ENCODE measurements around the gene PTPRM.

PTPRM gene

GRCh38 chr18:7927119-7927518 is 360.0 kb downstream of the PTPRM start:
- Histone ChIP-seq H3K9ac (ENCODE audit: low read length) (no peak overlapping the region), H3K4me2 (ENCODE audit: low read depth, low read length, poor library complexity, severe bottlenecking) (no peak overlapping the region)

GRCh38 chr18:7931763-7932162 is 364.6 kb downstream of the PTPRM start:
- Histone ChIP-seq H3K9ac (ENCODE audit: low read length) (no peak overlapping the region), H3K4me2 (ENCODE audit: low read depth, low read length, poor library complexity, severe bottlenecking) (no peak overlapping the region), H3K27ac (ENCODE audit: low read depth, low read length) (no peak overlapping the region), H3K36me3 (ENCODE audit: low read length) (no peaks in the 10 kb centered on the region), H3K9me3 (ENCODE audit: insufficient read depth, low read length) (no peaks in the 10 kb centered on the region), H4K20me1 (ENCODE audit: low read depth, low read length) (no peaks in the 10 kb centered on the region), H3F3A (ENCODE audit: insufficient read depth) (no peaks in the 10 kb centered on the region), H3K4me3 (ENCODE audit: insufficient read depth, low read length, poor library complexity, severe bottlenecking) (no peak overlapping the region), H2AFZ (ENCODE audit: low read depth, low read length, severe bottlenecking) (no peak overlapping the region), H3K79me2 (ENCODE audit: insufficient read depth, low read length) (no peaks in the 10 kb centered on the region), H3K27me3 (ENCODE audit: low read length) (no peaks in the 10 kb centered on the region), H3K9me2 (replicated peaks; ENCODE audit: insufficient read depth, low read length) (no peaks in the 10 kb centered on the region)
- TF ChIP-seq, protein P1, sequence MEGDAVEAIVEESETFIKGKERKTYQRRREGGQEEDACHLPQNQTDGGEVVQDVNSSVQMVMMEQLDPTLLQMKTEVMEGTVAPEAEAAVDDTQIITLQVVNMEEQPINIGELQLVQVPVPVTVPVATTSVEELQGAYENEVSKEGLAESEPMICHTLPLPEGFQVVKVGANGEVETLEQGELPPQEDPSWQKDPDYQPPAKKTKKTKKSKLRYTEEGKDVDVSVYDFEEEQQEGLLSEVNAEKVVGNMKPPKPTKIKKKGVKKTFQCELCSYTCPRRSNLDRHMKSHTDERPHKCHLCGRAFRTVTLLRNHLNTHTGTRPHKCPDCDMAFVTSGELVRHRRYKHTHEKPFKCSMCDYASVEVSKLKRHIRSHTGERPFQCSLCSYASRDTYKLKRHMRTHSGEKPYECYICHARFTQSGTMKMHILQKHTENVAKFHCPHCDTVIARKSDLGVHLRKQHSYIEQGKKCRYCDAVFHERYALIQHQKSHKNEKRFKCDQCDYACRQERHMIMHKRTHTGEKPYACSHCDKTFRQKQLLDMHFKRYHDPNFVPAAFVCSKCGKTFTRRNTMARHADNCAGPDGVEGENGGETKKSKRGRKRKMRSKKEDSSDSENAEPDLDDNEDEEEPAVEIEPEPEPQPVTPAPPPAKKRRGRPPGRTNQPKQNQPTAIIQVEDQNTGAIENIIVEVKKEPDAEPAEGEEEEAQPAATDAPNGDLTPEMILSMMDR (IDR thresholded peaks at IDR 0.05; ENCODE audit: insufficient read depth, low read length, poor library complexity, severe bottlenecking): no peak
- no peak for TF ChIP-seq EZH2phosphoT487 (conservative IDR thresholded peaks at IDR 0.05; ENCODE audit: low read length)

More at GRCh38 chr18:7927119-7927518, 360.0 kb downstream of the PTPRM start:
- no peaks in the 10 kb centered on the region for H3F3A ChIP-seq (ENCODE audit: insufficient read depth)
- H3K27me3 ChIP-seq (ENCODE audit: low read length): no peaks in the 10 kb centered on the region
- no peak overlapping the region for H3K4me3 ChIP-seq (ENCODE audit: insufficient read depth, low read length, poor library complexity, severe bottlenecking)
- H3K79me2 ChIP-seq (ENCODE audit: insufficient read depth, low read length): no peaks in the 10 kb centered on the region
- H3K36me3 ChIP-seq (ENCODE audit: low read length): no peaks in the 10 kb centered on the region
- TF ChIP-seq, protein P1 (IDR thresholded peaks at IDR 0.05; ENCODE audit: insufficient read depth, low read length, poor library complexity, severe bottlenecking): no peak
- no peak for TF ChIP-seq EZH2phosphoT487 (conservative IDR thresholded peaks at IDR 0.05; ENCODE audit: low read length)
- H2AFZ ChIP-seq (ENCODE audit: low read depth, low read length, severe bottlenecking): no peak overlapping the region
- no peaks in the 10 kb centered on the region for H3K9me3 ChIP-seq (ENCODE audit: insufficient read depth, low read length)
- H4K20me1 ChIP-seq (ENCODE audit: low read depth, low read length): no peaks in the 10 kb centered on the region
- no peaks in the 10 kb centered on the region for H3K9me2 ChIP-seq (replicated peaks; ENCODE audit: insufficient read depth, low read length)
- H3K27ac ChIP-seq (ENCODE audit: low read depth, low read length): no peak overlapping the region

GRCh38 chr18:7937268-7937667 is 370.2 kb downstream of the PTPRM start:
- Histone ChIP-seq H3K27me3 (ENCODE audit: low read length) (no peaks in the 10 kb centered on the region), H3K4me3 (ENCODE audit: insufficient read depth, low read length, poor library complexity, severe bottlenecking) (no peak overlapping the region), H4K20me1 (ENCODE audit: low read depth, low read length) (no peaks in the 10 kb centered on the region), H3K79me2 (ENCODE audit: insufficient read depth, low read length) (no peaks in the 10 kb centered on the region), H3F3A (ENCODE audit: insufficient read depth) (no peaks in the 10 kb centered on the region), H3K9ac (ENCODE audit: low read length) (no peak overlapping the region), H3K9me3 (ENCODE audit: insufficient read depth, low read length) (no peaks in the 10 kb centered on the region), H3K36me3 (ENCODE audit: low read length) (no peaks in the 10 kb centered on the region), H3K4me2 (ENCODE audit: low read depth, low read length, poor library complexity, severe bottlenecking) (no peak overlapping the region), H3K9me2 (replicated peaks; ENCODE audit: insufficient read depth, low read length) (no peaks in the 10 kb centered on the region), H3K27ac (ENCODE audit: low read depth, low read length) (no peak overlapping the region), H2AFZ (ENCODE audit: low read depth, low read length, severe bottlenecking) (no peak overlapping the region)
- TF ChIP-seq, protein P1 (IDR thresholded peaks at IDR 0.05; ENCODE audit: insufficient read depth, low read length, poor library complexity, severe bottlenecking): no peak
- no peak for TF ChIP-seq EZH2phosphoT487 (conservative IDR thresholded peaks at IDR 0.05; ENCODE audit: low read length)

All from SU-DHL-6 (cell line).